ENCODE results near the gene ADAMTS6.

The ADAMTS6 gene

DNA sequence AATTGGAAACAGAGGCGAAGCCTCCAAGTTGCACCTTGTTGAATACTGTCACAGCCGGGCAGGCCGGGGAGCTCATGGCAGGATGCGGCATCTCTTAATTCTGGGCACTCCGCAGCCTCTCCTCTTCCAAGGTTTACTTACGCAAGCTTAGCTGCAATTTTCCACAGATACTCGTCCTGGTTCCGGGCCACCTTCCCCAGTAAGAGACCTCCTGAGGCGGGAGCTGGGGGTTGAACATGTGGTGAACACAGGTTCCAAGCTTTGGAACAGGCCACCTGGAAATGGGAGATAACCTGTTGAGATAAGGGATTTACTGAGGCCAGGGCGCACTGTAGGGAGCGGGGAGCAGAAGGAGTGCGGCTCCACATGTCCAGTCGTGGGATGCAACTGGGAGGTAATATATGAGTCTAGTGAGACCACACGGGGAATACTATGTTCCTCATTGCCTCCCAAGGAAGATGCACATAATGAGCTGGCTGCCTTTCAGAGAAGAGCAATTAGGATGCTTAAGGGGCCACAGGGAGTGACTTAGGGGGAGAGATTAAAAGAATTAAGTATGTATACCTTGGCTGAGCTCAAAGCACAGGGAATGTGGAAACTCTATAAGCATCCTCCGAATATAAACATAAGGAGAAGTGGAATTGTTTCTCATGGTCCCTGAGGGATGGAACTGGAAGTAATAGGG lies 377.8 kb downstream of the ADAMTS6 start:
- no peak for DNase-seq (ENCODE audit: low spot score)

DNA sequence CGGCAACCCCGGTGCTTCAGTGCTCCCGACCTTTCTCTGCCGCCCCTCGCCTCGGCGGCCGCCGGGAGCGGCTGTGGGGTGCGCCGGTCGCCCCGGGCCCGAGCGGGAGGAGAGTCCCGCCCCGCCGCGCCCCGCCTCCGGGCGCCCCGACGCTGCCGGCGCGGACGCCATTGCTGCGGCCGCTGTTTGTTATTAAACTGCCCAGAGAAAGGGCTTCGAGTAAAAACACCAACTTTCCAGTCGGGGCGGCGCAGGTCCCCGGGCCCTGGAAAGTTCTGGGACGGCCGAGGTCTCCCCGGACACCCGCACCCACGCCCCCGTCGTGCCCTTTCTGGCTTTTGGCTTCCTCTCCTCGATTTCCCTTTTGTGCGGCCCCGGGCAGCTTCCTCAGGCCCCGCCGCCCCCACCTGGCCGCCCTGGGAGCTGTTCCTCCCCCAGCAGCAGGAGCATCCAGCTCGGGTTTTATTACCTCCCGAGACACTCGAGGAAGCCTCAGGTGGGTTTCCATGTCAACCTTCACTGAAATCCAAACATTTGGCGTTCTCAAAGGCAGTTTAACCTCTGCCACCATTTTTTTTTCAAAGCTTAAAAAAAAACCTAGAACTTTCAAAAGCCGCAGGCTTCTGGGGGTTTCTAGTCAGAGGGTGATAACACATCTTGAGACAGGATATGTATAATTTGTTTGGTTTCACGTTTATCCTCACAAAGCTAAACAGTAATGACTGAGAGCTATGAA lies 378.6 kb downstream of the ADAMTS6 start:
- DNase-seq (ENCODE audit: low spot score): peak; percentile 46

DNA sequence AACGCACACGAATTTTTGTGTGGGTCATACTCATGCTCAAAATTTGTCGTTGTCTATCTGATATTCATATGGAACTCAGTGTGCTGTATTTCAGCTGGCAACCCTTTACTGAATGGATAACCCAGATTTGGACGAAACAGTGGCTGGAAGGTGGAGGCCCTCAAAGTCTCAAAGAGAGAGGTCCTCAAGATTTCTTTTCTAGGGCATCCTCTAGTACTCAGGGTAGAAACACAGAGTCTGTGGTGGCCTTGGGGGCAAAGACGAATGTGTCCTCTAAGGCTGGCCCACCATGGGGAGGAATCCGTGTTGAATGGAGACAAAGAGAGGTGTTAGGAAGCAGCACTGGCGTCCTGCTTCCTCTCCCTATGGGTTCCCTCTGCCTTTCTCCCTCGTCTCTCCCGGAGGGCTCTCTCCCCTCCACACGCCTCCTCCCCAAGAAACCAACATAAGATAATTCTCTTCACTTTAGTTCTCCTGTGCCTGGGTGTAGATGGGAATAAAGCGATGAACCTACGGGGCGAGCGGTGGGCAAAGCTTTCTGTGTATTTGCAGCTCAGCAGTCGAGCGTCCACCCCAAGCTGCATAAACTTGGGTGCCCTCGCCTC lies 379.2 kb downstream of the ADAMTS6 start:
- DNase-seq (ENCODE audit: low spot score): no peak

DNA sequence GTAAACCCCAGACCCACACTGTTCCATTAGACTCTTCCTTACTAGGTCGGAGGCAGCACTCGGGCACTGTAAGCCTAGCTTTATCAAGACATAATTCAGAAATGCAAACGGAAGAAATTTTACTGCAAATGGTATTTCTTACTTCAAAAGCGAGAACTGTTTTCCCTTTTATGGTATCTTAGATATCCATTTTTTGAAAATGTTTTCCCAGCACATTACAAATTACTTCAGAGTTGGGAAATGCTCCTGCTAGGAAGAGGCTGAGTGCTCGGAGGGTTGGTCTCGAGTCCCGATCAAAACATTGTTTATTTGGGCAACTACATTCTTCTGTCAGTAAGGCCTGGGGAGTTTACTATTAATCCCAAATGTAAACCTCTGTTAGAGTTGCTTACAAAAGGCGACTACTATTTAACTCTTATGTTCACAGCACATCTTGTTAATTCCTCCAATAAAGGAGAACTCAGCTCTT lies 380.1 kb downstream of the ADAMTS6 start:
- DNase-seq (ENCODE audit: low spot score): no peak

DNA sequence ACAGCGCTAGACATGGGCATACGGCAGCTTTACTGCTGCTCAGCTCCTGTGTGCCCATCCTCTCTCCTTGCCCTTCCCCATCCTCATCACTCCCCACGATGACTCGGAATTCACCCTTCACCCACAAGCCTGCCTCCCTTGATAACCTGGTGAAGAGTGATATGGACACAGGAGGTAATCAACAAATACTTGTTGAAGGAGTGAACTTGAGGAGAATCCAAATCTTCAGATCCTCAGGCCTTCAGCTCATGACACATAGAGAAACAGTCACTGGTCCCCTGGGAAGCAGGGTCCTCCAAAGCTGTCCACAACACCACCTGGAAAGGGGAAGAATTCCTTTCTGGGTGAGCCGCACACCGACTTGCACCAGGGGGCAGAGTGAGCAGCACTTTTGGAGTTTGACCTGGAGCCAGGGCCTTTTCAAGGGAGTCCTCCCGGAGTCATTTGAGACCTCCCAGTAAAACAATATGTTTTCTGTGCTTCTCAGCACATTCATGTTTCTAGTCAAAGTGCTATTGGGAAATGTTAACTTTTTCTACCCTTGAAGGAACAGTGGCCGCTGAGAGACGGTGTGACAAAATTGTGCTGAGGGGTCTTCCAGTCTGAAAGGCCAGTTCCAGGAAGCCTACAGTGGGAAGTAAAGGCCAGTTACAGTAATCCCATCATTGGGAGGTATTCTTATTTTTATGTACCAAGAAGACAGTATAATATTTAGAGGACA lies 380.6 kb downstream of the ADAMTS6 start:
- peak; percentile 72 for DNase-seq (ENCODE audit: low spot score)
